22Rv1 (cell line): ENCODE data around the gene FOCAD.
"Not testable (repeated sequence)": the region's sequence is repeated elsewhere in the genome, so short reads cannot be mapped to it uniquely, and the experiment has no call there.

Source experiments
- H3K27ac ChIP-seq: fragments of 450-650 bp; 2 replicates; pipeline ENCODE4 v1.5.1; 2017
- ZFX ChIP-seq: fragments of 450-650 bp; IDR thresholded peaks from 2 replicates; pipeline ENCODE4 v1.6.1; 2017; ENCODE audit warnings: antibody characterized with exemption, borderline replicate concordance
- TF ChIP-seq, protein P1 (sequence below): fragments of 450-650 bp; IDR thresholded peaks from 2 replicates; pipeline ENCODE4 v1.5.1; 2017; ENCODE audit warnings: mild to moderate bottlenecking

FOCAD gene

GRCh38 chr9:20659474-20659967 is 24.5 kb upstream of the FOCAD start:
- peak overlapping the region; percentile 85; the same call in 1 of the 2 replicates for H3K27ac ChIP-seq

GRCh38 chr9:20662156-20662555 is 21.9 kb upstream of the FOCAD start:
- H3K27ac ChIP-seq = no peak overlapping the region
- TF ChIP-seq ZFX = no peak
- TF ChIP-seq, protein P1, sequence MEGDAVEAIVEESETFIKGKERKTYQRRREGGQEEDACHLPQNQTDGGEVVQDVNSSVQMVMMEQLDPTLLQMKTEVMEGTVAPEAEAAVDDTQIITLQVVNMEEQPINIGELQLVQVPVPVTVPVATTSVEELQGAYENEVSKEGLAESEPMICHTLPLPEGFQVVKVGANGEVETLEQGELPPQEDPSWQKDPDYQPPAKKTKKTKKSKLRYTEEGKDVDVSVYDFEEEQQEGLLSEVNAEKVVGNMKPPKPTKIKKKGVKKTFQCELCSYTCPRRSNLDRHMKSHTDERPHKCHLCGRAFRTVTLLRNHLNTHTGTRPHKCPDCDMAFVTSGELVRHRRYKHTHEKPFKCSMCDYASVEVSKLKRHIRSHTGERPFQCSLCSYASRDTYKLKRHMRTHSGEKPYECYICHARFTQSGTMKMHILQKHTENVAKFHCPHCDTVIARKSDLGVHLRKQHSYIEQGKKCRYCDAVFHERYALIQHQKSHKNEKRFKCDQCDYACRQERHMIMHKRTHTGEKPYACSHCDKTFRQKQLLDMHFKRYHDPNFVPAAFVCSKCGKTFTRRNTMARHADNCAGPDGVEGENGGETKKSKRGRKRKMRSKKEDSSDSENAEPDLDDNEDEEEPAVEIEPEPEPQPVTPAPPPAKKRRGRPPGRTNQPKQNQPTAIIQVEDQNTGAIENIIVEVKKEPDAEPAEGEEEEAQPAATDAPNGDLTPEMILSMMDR = no peak

More at GRCh38 chr9:20659474-20659967, 24.5 kb upstream of the FOCAD start:
- no peak for TF ChIP-seq ZFX
- TF ChIP-seq, protein P1 = no peak

- TF ChIP-seq, protein P1 = no peak
- TF ChIP-seq ZFX = no peak
- no peak overlapping the region for H3K27ac ChIP-seq
These were observed 20.9 kb upstream of the FOCAD start for GRCh38 chr9:20663133-20663532.

GRCh38 chr9:20664501-20664900 is 19.6 kb upstream of the FOCAD start:
- no peak overlapping the region for H3K27ac ChIP-seq
- TF ChIP-seq ZFX = no peak
- TF ChIP-seq, protein P1 = no peak

GRCh38 chr9:20670395-20670794 is 13.7 kb upstream of the FOCAD start:
- H3K27ac ChIP-seq = no peak overlapping the region
- TF ChIP-seq, protein P1 = no peak
- no peak for TF ChIP-seq ZFX

GRCh38 chr9:20671635-20672034 is 12.4 kb upstream of the FOCAD start:
- no peak overlapping the region for H3K27ac ChIP-seq
- TF ChIP-seq ZFX = no peak
- TF ChIP-seq, protein P1 = no peak

- not testable (repeated sequence) for H3K27ac ChIP-seq
These were observed 10.5 kb upstream of the FOCAD start for GRCh38 chr9:20673537-20673936.

DNA sequence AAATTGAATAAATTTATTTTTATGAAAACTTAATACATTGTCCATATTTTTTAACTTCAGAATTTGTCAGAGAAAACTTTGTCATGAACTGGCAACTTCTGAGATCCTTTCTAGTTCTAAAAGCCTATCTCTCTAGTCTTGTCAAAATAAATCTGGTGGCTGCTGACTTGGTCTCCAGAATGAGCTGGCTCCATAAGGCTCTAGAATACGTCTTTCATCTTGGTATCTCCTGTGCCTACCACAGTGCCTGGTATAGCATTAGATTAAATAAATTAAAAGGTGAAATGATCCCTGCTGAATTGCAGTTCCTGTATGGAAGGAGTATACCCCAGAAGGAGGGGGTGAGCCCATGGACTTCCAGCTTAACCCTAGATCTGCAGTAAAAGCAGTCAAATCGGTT is 2.6 kb upstream of the FOCAD start:
- TF ChIP-seq ZFX = no peak
- H3K27ac ChIP-seq = no peak overlapping the region
